Stomach (tissue), 9 donors: ENCODE measurements around the gene ZNF580. TPM values are rescaled to one million over a fixed set of nuclear protein-coding genes. Genes with fewer than 3 reads are reported as not detected.

Source experiments
- DNase-seq, 2 donors: peaks; one replicate each; pipeline versions ENCODE4 v3.0.0 to v3.0.0-alpha.2; 2013 to 2019
- H3K27ac ChIP-seq, 5 donors: fragments of 200-600 bp in 4 of 5; sonication (generic) in 4 of 5; one replicate each; pipeline ENCODE4 v1.5.1; 2013 to 2019; ENCODE audit warnings: mild to moderate bottlenecking in 1 of 5, moderate library complexity in 1 of 5
- H3K27me3 ChIP-seq, 3 donors: fragments of 200-600 bp; sonication (generic); one replicate each; pipeline ENCODE4 v1.5.1; 2017 to 2019; ENCODE audit warnings: mixed run types in 1 of 3
- H3K36me3 ChIP-seq, 4 donors: fragments of 200-600 bp; sonication (generic); 1 replicate in 3 of 4; 2 replicates in 1 of 4; pipeline ENCODE4 v1.5.1; 2016 to 2019
- H3K4me1 ChIP-seq, 4 donors: fragments of 200-600 bp; sonication (generic); one replicate each; pipeline ENCODE4 v1.5.1; 2016 to 2019
- H3K4me3 ChIP-seq, 4 donors: fragments of 200-600 bp; sonication (generic) in 3 of 4; one replicate each; pipeline ENCODE4 v1.5.1; 2016 to 2019; ENCODE audit warnings: mild to moderate bottlenecking in 1 of 4
- H3K9me3 ChIP-seq, 4 donors: fragments of 200-600 bp; sonication (generic); one replicate each; pipeline ENCODE4 v1.5.1; 2016 to 2019
- EP300 ChIP-seq: sonication (generic); formaldehyde crosslinking; IDR thresholded peaks from one replicate; pipeline ENCODE4 v1.6.1; 2017; ENCODE audit warnings: antibody characterized with exemption
- POLR2A ChIP-seq, 4 donors: fragments of 450-650 bp; IDR thresholded peaks; one replicate each; pipeline ENCODE4 v1.6.1; 2016; ENCODE audit warnings: antibody characterized with exemption in 4 of 4, control low read depth in 2 of 4, mild to moderate bottlenecking in 1 of 4, moderate library complexity in 1 of 4
- POLR2AphosphoS5 ChIP-seq, 3 donors: sonication (generic); formaldehyde crosslinking; IDR thresholded peaks; one replicate each; pipeline ENCODE4 v1.6.1; 2016; ENCODE audit warnings: antibody characterized with exemption in 3 of 3
- WGBS, 5 donors: extraction: QIAGEN DNeasy Blood & Tissue Kit in 3 of 5; methylation state at CpG; one replicate each; pipeline versions ENCODE4 v1.1.5 to v1.1.7; 2013 to 2018; 5-methylcytosine and 5-hydroxymethylcytosine counted together
- intact Hi-C: fragments of 100-400 bp; cut with DNase I; formaldehyde crosslinking; loops from one replicate; pipeline ENCODE4 v1.15.1; 2023; ENCODE audit warnings: low total_unique reads
- polyA plus RNA-seq, 3 donors: library from polyadenylated mRNA; stranded (reverse); fragments of 200-250 nt; gene quantifications; one replicate each; pipeline ENCODE4 v1.2.3, GENCODE V29; 2013
- total RNA-seq, 5 donors: library from RNA; depleted of rRNA; stranded (reverse); fragments of >200 nt; gene quantifications; one replicate each; pipeline versions ENCODE4 v1.1.0 to v1.2.3, GENCODE V29; 2014 to 2016
- TF ChIP-seq, protein P1 (sequence below), 7 experiments: fragments of 450-650 bp in 4 of 7; fragments of 200-600 bp in 3 of 7; sonication (generic) in 3 of 7; IDR thresholded peaks; one replicate each; pipeline ENCODE4 v1.5.1; 2016 to 2019; ENCODE audit warnings: antibody characterized with exemption in 7 of 7, control low read depth in 2 of 7, mild to moderate bottlenecking in 1 of 7
- donor health status: healthy with polysubstance abuse.
- donor health status: Bipolar disorder and iron deficiency.
- donor health status: healthy.

Gene ZNF580
- total and polyA plus RNA-seq, 8 donors = 10.6 to 55.0 (median 19.0) TPM; not detected in 1

DNA sequence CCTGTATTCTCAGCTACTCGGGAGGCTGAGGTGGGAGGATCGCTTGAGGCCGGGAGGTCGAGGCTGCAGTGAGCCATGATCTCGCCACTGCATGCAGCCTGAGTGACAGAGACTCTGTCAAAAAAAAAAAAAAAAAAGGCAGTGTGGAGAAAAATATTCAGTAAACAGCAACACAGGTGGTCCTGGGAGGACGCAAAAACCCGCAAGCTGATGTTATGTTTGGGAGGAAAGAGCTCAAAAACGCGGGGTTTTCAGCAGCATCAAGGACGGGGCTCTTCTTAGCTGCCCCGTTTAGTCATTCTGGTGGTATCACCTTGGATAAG lies 15.8 kb upstream of the ZNF580 start:
- Histone ChIP-seq H3K4me1 (peaks cover 5 to 35% (median 15%) of the 10 kb centered on the region in 4 donors), H3K36me3 (peaks cover 6 to 26% (median 21%) of the 10 kb centered on the region in 4 donors), H3K27ac (peak overlapping the region; percentile 94 to 100 (median 97)), H3K4me3 (peak overlapping the region; percentile 46 to 65 (median 49)), H3K27me3 (no peaks in the 10 kb centered on the region), H3K9me3 (no peaks in the 10 kb centered on the region)
- DNase-seq = no peak
- 42 to 47% (median 46%) methylated on average over 11 of the region's 11 CpGs for WGBS, 5 donors
- intact Hi-C loops = no loop called here
- TF ChIP-seq POLR2A (IDR thresholded peaks at IDR 0.05) = no peak
- TF ChIP-seq POLR2AphosphoS5 (IDR thresholded peaks at IDR 0.05) = no peak
- TF ChIP-seq EP300 = no peak
- TF ChIP-seq, protein P1, sequence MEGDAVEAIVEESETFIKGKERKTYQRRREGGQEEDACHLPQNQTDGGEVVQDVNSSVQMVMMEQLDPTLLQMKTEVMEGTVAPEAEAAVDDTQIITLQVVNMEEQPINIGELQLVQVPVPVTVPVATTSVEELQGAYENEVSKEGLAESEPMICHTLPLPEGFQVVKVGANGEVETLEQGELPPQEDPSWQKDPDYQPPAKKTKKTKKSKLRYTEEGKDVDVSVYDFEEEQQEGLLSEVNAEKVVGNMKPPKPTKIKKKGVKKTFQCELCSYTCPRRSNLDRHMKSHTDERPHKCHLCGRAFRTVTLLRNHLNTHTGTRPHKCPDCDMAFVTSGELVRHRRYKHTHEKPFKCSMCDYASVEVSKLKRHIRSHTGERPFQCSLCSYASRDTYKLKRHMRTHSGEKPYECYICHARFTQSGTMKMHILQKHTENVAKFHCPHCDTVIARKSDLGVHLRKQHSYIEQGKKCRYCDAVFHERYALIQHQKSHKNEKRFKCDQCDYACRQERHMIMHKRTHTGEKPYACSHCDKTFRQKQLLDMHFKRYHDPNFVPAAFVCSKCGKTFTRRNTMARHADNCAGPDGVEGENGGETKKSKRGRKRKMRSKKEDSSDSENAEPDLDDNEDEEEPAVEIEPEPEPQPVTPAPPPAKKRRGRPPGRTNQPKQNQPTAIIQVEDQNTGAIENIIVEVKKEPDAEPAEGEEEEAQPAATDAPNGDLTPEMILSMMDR (IDR thresholded peaks at IDR 0.05) = no peak

DNA sequence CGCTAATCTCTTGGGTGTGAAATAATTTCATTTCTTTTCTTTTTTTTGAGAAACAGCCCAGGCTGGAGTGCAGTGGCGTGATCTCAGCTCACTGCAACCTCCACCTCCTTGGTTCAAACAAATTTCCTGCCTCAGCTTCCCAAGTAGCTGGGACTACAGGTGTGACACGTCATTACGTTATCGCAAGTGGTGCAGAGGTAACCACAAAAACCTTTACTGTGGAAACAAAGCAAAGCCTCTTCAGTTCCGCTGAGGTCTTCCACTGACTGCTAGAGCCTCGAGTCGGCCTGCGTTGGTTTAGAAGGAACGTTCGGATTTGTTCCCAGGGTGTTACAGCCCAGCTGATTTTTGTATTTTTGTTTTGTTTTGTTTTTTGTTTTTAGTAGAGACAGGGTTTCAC lies 14.5 kb upstream of the ZNF580 start:
- Histone ChIP-seq H3K27me3 (no peaks in the 10 kb centered on the region), H3K4me1 (peaks cover 5 to 29% (median 15%) of the 10 kb centered on the region in 4 donors), H3K9me3 (no peaks in the 10 kb centered on the region), H3K36me3 (peaks cover 6 to 14% (median 12%) of the 10 kb centered on the region in 4 donors), H3K4me3 (no peak overlapping the region), H3K27ac (no peak overlapping the region)
- 59 to 78% (median 73%) methylated on average over 11 of the region's 11 CpGs for WGBS, 5 donors
- no peak for DNase-seq
- intact Hi-C loops = no loop called here
- TF ChIP-seq, protein P1 (IDR thresholded peaks at IDR 0.05) = no peak
- TF ChIP-seq POLR2AphosphoS5 (IDR thresholded peaks at IDR 0.05) = no peak
- no peak for TF ChIP-seq EP300
- no peak for TF ChIP-seq POLR2A (IDR thresholded peaks at IDR 0.05)

DNA sequence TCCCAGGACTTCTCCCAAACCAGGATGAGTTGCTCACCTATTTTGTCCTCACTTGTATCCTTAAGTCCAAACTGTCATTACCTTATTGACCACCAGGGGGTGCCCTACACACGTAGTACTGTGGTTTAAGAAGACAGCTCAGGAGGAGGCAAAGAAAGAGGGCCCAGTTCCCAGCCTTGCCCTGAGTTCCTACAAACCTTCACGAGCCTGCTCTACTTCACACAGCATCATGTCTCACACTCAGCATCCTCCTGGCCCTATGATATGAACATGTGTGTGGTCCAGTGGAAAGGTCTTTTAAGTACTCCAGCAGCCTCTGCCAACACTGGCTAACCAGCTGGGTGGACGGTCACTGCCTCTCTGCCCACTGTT lies 8.4 kb upstream of the ZNF580 start:
- DNase-seq = peak; percentile 95 to 96
- Histone ChIP-seq H3K9me3 (no peaks in the 10 kb centered on the region), H3K27ac (peak overlapping the region in 2 of 5 donors; percentile 49 to 99), H3K36me3 (no peaks in the 10 kb centered on the region), H3K4me1 (peaks cover 24 to 48% (median 40%) of the 10 kb centered on the region in 4 donors), H3K27me3 (no peaks in the 10 kb centered on the region), H3K4me3 (no peak overlapping the region)
- TF ChIP-seq POLR2A (IDR thresholded peaks at IDR 0.05) = no peak
- TF ChIP-seq, protein P1 (IDR thresholded peaks at IDR 0.05) = peak in 5 of 7 experiments; percentile 81 to 96 (median 83)
- TF ChIP-seq POLR2AphosphoS5 (IDR thresholded peaks at IDR 0.05) = peak in 2 of 3 donors; percentile 47 to 64
- TF ChIP-seq EP300 = no peak
- intact Hi-C loops = no loop called here
- 23 to 28% (median 25%) methylated on average over 3 of the region's 3 CpGs for WGBS, 5 donors

- Histone ChIP-seq H3K9me3 (no peaks in the 10 kb centered on the region), H3K4me3 (peak overlapping the region in 2 of 4 donors; percentile 87 to 96), H3K27ac (peak overlapping the region in 4 of 5 donors; percentile 98 to 99 (median 99)), H3K27me3 (no peaks in the 10 kb centered on the region), H3K36me3 (peaks cover 0 to 8% (median 0%) of the 10 kb centered on the region in 4 donors), H3K4me1 (peaks cover 25 to 62% (median 50%) of the 10 kb centered on the region in 4 donors)
- WGBS, 5 donors = 80 to 88% (median 81%) methylated on average over 8 of the region's 8 CpGs
- peak in 1 of 2 donors; percentile 9 for DNase-seq
- TF ChIP-seq, protein P1 (IDR thresholded peaks at IDR 0.05) = no peak
- no peak for TF ChIP-seq EP300
- TF ChIP-seq POLR2A (IDR thresholded peaks at IDR 0.05) = no peak
- no peak for TF ChIP-seq POLR2AphosphoS5 (IDR thresholded peaks at IDR 0.05)
- intact Hi-C loops = no loop called here
Observed at GRCh38 chr19:55633861-55634260, 6.9 kb upstream of the ZNF580 start.
